ENCODE measurements around the gene HBS1L.

Gene HBS1L

GRCh38 chr6:134961366-134961765, 93.3 kb downstream of the HBS1L start:
- H3K23ac ChIP-seq (ENCODE audit: low read depth, low read length, poor library complexity), result no peak overlapping the region
- no peaks in the 10 kb centered on the region for H3K4me1 ChIP-seq (ENCODE audit: control insufficient read depth in 2 of 2, insufficient read depth in 1 of 2, low read depth in 1 of 2, low read length in 2 of 2)
- no peak overlapping the region for H2BK15ac ChIP-seq (ENCODE audit: low read length)
- no peaks in the 10 kb centered on the region for H3K27me3 ChIP-seq (ENCODE audit: control insufficient read depth in 3 of 3, insufficient read depth in 3 of 3, low read depth in 1 of 3, low read length in 3 of 3)
- H3K14ac ChIP-seq (ENCODE audit: low read length), result no peak overlapping the region
- H2BK5ac ChIP-seq (ENCODE audit: low read length), result no peak overlapping the region
- H3K36me3 ChIP-seq (replicated peaks in 1 of 2; ENCODE audit: control insufficient read depth in 2 of 2, insufficient read depth in 2 of 2, low read length in 2 of 2), result peaks cover 0 to 56% of the 10 kb centered on the region in 2 donors
- no peak overlapping the region for H3K9ac ChIP-seq (ENCODE audit: low read depth, low read length, poor library complexity)
- no peak overlapping the region for H4K8ac ChIP-seq (ENCODE audit: low read depth, low read length)
- H3K9me3 ChIP-seq (replicated peaks in 1 of 2; ENCODE audit: control insufficient read depth in 2 of 2, insufficient read depth in 1 of 2, low read depth in 1 of 2, low read length in 2 of 2), result peaks cover 4 to 17% of the 10 kb centered on the region in 2 donors
- no peak overlapping the region for H3K18ac ChIP-seq (ENCODE audit: low read length)
- H2AFZ ChIP-seq (ENCODE audit: low read length), result no peak overlapping the region
- no peak overlapping the region for H3K27ac ChIP-seq (replicated peaks; ENCODE audit: low read length)
- no peak overlapping the region for H2BK120ac ChIP-seq (ENCODE audit: low read depth, low read length)
- H3K79me1 ChIP-seq (ENCODE audit: low read depth, low read length), result no peaks in the 10 kb centered on the region
- WGBS, 2 donors (ENCODE audit: extremely low coverage in 2 of 2, insufficient read length in 2 of 2, insufficient replicate concordance in 1 of 2), result no CpG with 5 or more reads among the region's 3 CpGs
- DNase-seq (ENCODE audit: low spot score), result no peak
- H3K4ac ChIP-seq (ENCODE audit: low read length), result no peak overlapping the region
- no peak overlapping the region for H3K4me2 ChIP-seq (ENCODE audit: insufficient read depth, low read length, poor library complexity, severe bottlenecking)
- H4K91ac ChIP-seq (ENCODE audit: low read depth, low read length, poor library complexity), result no peak overlapping the region
- H3K4me3 ChIP-seq (ENCODE audit: low read length in 2 of 2), result no peak overlapping the region
- H2BK12ac ChIP-seq (ENCODE audit: low read length), result no peak overlapping the region
- no peak overlapping the region for H2AK5ac ChIP-seq (ENCODE audit: low read depth, low read length)

DNA sequence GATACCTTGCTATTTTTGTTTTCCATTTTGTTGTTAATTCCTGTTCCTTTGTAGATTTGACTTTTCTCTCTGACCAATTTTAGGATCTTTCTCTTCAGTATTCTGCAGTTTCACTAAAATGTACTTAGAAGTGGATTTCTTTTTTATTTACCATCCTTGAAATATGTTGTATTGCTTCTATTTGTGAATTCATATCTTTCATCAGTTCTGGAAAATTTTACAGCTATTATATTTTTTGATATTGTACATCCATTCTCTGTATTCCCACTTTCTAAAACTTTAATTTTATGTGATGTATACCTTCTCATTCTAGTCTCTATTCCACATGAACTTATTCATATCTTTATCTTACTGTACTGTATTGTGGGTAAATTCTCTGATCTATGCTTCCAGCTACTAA, 95.0 kb downstream of the HBS1L start:
- no peak overlapping the region for H2BK12ac ChIP-seq (ENCODE audit: low read length)
- no peak overlapping the region for H3K4me3 ChIP-seq (ENCODE audit: low read length in 2 of 2)
- DNase-seq (ENCODE audit: low spot score), result no peak
- no peak overlapping the region for H3K9ac ChIP-seq (ENCODE audit: low read depth, low read length, poor library complexity)
- no peak overlapping the region for H3K23ac ChIP-seq (ENCODE audit: low read depth, low read length, poor library complexity)
- H3K9me3 ChIP-seq (replicated peaks in 1 of 2; ENCODE audit: control insufficient read depth in 2 of 2, insufficient read depth in 1 of 2, low read depth in 1 of 2, low read length in 2 of 2), result peaks cover 4 to 17% of the 10 kb centered on the region in 2 donors
- H4K91ac ChIP-seq (ENCODE audit: low read depth, low read length, poor library complexity), result no peak overlapping the region
- H3K36me3 ChIP-seq (replicated peaks in 1 of 2; ENCODE audit: control insufficient read depth in 2 of 2, insufficient read depth in 2 of 2, low read length in 2 of 2), result peaks cover 0 to 39% of the 10 kb centered on the region in 2 donors
- no peak overlapping the region for H2BK120ac ChIP-seq (ENCODE audit: low read depth, low read length)
- H4K8ac ChIP-seq (ENCODE audit: low read depth, low read length), result no peak overlapping the region
- no peak overlapping the region for H2BK5ac ChIP-seq (ENCODE audit: low read length)
- H3K79me1 ChIP-seq (ENCODE audit: low read depth, low read length), result no peaks in the 10 kb centered on the region
- H2AFZ ChIP-seq (ENCODE audit: low read length), result no peak overlapping the region
- no peak overlapping the region for H3K4ac ChIP-seq (ENCODE audit: low read length)
- H3K4me1 ChIP-seq (ENCODE audit: control insufficient read depth in 2 of 2, insufficient read depth in 1 of 2, low read depth in 1 of 2, low read length in 2 of 2), result no peaks in the 10 kb centered on the region
- H3K14ac ChIP-seq (ENCODE audit: low read length), result no peak overlapping the region
- no peak overlapping the region for H2AK5ac ChIP-seq (ENCODE audit: low read depth, low read length)
- no peak overlapping the region for H3K27ac ChIP-seq (replicated peaks; ENCODE audit: low read length)
- no peaks in the 10 kb centered on the region for H3K27me3 ChIP-seq (ENCODE audit: control insufficient read depth in 3 of 3, insufficient read depth in 3 of 3, low read depth in 1 of 3, low read length in 3 of 3)
- no peak overlapping the region for H3K4me2 ChIP-seq (ENCODE audit: insufficient read depth, low read length, poor library complexity, severe bottlenecking)
- H3K18ac ChIP-seq (ENCODE audit: low read length), result no peak overlapping the region
- H2BK15ac ChIP-seq (ENCODE audit: low read length), result no peak overlapping the region

DNA sequence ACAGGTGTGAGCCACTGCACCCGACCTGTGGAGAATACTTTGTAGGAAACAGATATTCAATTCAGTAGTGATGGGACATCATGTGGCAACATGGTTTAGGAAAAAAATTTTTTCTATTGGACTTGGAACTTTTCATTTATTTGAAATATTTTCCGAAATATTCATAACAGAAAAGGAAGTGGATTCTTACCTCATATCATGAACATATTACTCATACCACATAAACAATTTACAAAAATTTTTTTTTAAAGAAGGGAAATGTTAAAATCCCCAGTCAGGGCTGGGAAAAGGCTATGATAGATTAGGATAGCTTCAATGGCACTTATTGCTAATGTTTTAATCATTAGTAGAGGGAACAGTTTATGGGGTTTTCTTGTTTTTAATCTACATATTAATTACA, 97.9 kb downstream of the HBS1L start:
- no peak overlapping the region for H2BK120ac ChIP-seq (ENCODE audit: low read depth, low read length)
- H4K8ac ChIP-seq (ENCODE audit: low read depth, low read length), result no peak overlapping the region
- no peak for DNase-seq (ENCODE audit: low spot score)
- no peak overlapping the region for H3K27ac ChIP-seq (replicated peaks; ENCODE audit: low read length)
- H3K4me3 ChIP-seq (ENCODE audit: low read length in 2 of 2), result no peak overlapping the region
- no peak overlapping the region for H2BK15ac ChIP-seq (ENCODE audit: low read length)
- no peak overlapping the region for H2AK5ac ChIP-seq (ENCODE audit: low read depth, low read length)
- H3K9ac ChIP-seq (ENCODE audit: low read depth, low read length, poor library complexity), result no peak overlapping the region
- no peak overlapping the region for H2BK12ac ChIP-seq (ENCODE audit: low read length)
- peaks cover 4 to 17% of the 10 kb centered on the region in 2 donors for H3K9me3 ChIP-seq (replicated peaks in 1 of 2; ENCODE audit: control insufficient read depth in 2 of 2, insufficient read depth in 1 of 2, low read depth in 1 of 2, low read length in 2 of 2)
- no peak overlapping the region for H3K23ac ChIP-seq (ENCODE audit: low read depth, low read length, poor library complexity)
- peaks cover 0 to 13% of the 10 kb centered on the region in 2 donors for H3K36me3 ChIP-seq (replicated peaks in 1 of 2; ENCODE audit: control insufficient read depth in 2 of 2, insufficient read depth in 2 of 2, low read length in 2 of 2)
- no peak overlapping the region for H4K91ac ChIP-seq (ENCODE audit: low read depth, low read length, poor library complexity)
- no peak overlapping the region for H3K4me2 ChIP-seq (ENCODE audit: insufficient read depth, low read length, poor library complexity, severe bottlenecking)
- no CpG with 5 or more reads among the region's 2 CpGs for whole genome bisulfite sequencing, 2 donors (ENCODE audit: extremely low coverage in 2 of 2, insufficient read length in 2 of 2, insufficient replicate concordance in 1 of 2)
- H3K18ac ChIP-seq (ENCODE audit: low read length), result no peak overlapping the region
- H3K4ac ChIP-seq (ENCODE audit: low read length), result no peak overlapping the region
- no peak overlapping the region for H2AFZ ChIP-seq (ENCODE audit: low read length)
- no peak overlapping the region for H2BK5ac ChIP-seq (ENCODE audit: low read length)
- H3K4me1 ChIP-seq (ENCODE audit: control insufficient read depth in 2 of 2, insufficient read depth in 1 of 2, low read depth in 1 of 2, low read length in 2 of 2), result no peaks in the 10 kb centered on the region
- no peak overlapping the region for H3K14ac ChIP-seq (ENCODE audit: low read length)
- H3K79me1 ChIP-seq (ENCODE audit: low read depth, low read length), result no peaks in the 10 kb centered on the region
- H3K27me3 ChIP-seq (ENCODE audit: control insufficient read depth in 3 of 3, insufficient read depth in 3 of 3, low read depth in 1 of 3, low read length in 3 of 3), result no peaks in the 10 kb centered on the region

DNA sequence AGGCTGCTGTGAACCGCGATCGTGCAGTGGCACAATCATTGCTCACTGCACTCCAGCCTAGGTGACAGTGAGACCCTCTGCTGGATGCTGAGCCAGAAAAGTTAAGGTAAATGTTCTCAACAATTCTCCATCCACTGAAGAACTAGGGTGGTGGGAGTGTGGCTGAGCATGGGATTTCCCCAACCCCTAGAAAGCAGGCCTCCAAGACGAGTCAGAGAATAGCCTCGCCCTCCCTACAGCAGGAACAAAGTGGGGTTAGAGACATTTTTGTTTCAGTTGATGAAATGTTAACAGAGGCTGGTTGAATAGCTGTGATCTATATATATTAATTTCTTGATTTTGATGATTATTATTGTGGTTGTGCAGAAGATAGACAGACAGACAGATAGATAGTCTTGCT, 98.6 kb downstream of the HBS1L start:
- Histone ChIP-seq H3K9ac (ENCODE audit: low read depth, low read length, poor library complexity) (no peak overlapping the region), H3K36me3 (replicated peaks in 1 of 2; ENCODE audit: control insufficient read depth in 2 of 2, insufficient read depth in 2 of 2, low read length in 2 of 2) (peaks cover 0 to 6% of the 10 kb centered on the region in 2 donors), H2BK120ac (ENCODE audit: low read depth, low read length) (no peak overlapping the region), H3K27ac (replicated peaks; ENCODE audit: low read length) (no peak overlapping the region), H3K4me1 (ENCODE audit: control insufficient read depth in 2 of 2, insufficient read depth in 1 of 2, low read depth in 1 of 2, low read length in 2 of 2) (no peaks in the 10 kb centered on the region), H3K79me1 (ENCODE audit: low read depth, low read length) (no peaks in the 10 kb centered on the region), H3K4ac (ENCODE audit: low read length) (no peak overlapping the region), H3K4me3 (ENCODE audit: low read length in 2 of 2) (no peak overlapping the region), H2AFZ (ENCODE audit: low read length) (no peak overlapping the region), H3K27me3 (ENCODE audit: control insufficient read depth in 3 of 3, insufficient read depth in 3 of 3, low read depth in 1 of 3, low read length in 3 of 3) (no peaks in the 10 kb centered on the region), H3K4me2 (ENCODE audit: insufficient read depth, low read length, poor library complexity, severe bottlenecking) (no peak overlapping the region), H3K14ac (ENCODE audit: low read length) (no peak overlapping the region), H3K9me3 (replicated peaks in 1 of 2; ENCODE audit: control insufficient read depth in 2 of 2, insufficient read depth in 1 of 2, low read depth in 1 of 2, low read length in 2 of 2) (peaks cover 4 to 17% of the 10 kb centered on the region in 2 donors), H4K91ac (ENCODE audit: low read depth, low read length, poor library complexity) (no peak overlapping the region), H3K23ac (ENCODE audit: low read depth, low read length, poor library complexity) (peak overlapping the region; percentile 45), H2AK5ac (ENCODE audit: low read depth, low read length) (no peak overlapping the region), H4K8ac (ENCODE audit: low read depth, low read length) (no peak overlapping the region), H3K18ac (ENCODE audit: low read length) (peak overlapping the region; percentile 29), H2BK15ac (ENCODE audit: low read length) (no peak overlapping the region), H2BK12ac (ENCODE audit: low read length) (no peak overlapping the region), H2BK5ac (ENCODE audit: low read length) (no peak overlapping the region)
- DNase-seq (ENCODE audit: low spot score), result no peak
- WGBS, 2 donors (ENCODE audit: extremely low coverage in 2 of 2, insufficient read length in 2 of 2, insufficient replicate concordance in 1 of 2), result no CpG with 5 or more reads among the region's 5 CpGs
